Neural cell (in vitro differentiated cells): ENCODE results near the gene DNM3.
A peak's percentile ranks its signal among the peaks of the same experiment; 100 is the strongest.

Source experiments
- EP300 ChIP-seq: fragments of 450-650 bp; conservative IDR thresholded peaks from 2 replicates; pipeline ENCODE4 v1.6.1; 2014; ENCODE audit warnings: antibody characterized with exemption, mild to moderate bottlenecking, moderate library complexity; ENCODE audit not compliant: poor library complexity, severe bottlenecking
- EZH2 ChIP-seq: fragments of 200-600, 300-800 bp; shearing (Covaris generic), sonication (generic); IDR thresholded peaks from 2 replicates; pipeline ENCODE4 v1.6.1; 2014; ENCODE audit warnings: antibody characterized with exemption, low read length, borderline replicate concordance, mild to moderate bottlenecking; ENCODE audit not compliant: insufficient read depth, poor library complexity, severe bottlenecking
- MXI1 ChIP-seq: fragments of 450-650 bp; conservative IDR thresholded peaks from 2 replicates; pipeline ENCODE4 v1.6.1; 2014; ENCODE audit warnings: antibody characterized with exemption, mild to moderate bottlenecking; ENCODE audit not compliant: poor library complexity, severe bottlenecking
- POLR2AphosphoS5 ChIP-seq: IDR thresholded peaks from 2 replicates; pipeline ENCODE4 v1.6.1; 2012
- SMC3 ChIP-seq: fragments of 450-650 bp; conservative IDR thresholded peaks from 2 replicates; pipeline ENCODE4 v1.6.1; 2014; ENCODE audit warnings: antibody characterized with exemption, mild to moderate bottlenecking, moderate library complexity; ENCODE audit not compliant: poor library complexity
- TAF1 ChIP-seq: IDR thresholded peaks from 2 replicates; pipeline ENCODE4 v1.6.1; 2012; ENCODE audit warnings: low read depth
- TF ChIP-seq, protein P1 (sequence below): fragments of 450-650 bp; IDR thresholded peaks from 2 replicates; pipeline ENCODE4 v1.5.1; 2014; ENCODE audit warnings: antibody characterized with exemption, mild to moderate bottlenecking, moderate library complexity; ENCODE audit not compliant: poor library complexity, severe bottlenecking
- TF ChIP-seq, protein P2 (sequence below): IDR thresholded peaks from 2 replicates; pipeline ENCODE4 v1.6.1; 2012; ENCODE audit warnings: borderline replicate concordance

DNA sequence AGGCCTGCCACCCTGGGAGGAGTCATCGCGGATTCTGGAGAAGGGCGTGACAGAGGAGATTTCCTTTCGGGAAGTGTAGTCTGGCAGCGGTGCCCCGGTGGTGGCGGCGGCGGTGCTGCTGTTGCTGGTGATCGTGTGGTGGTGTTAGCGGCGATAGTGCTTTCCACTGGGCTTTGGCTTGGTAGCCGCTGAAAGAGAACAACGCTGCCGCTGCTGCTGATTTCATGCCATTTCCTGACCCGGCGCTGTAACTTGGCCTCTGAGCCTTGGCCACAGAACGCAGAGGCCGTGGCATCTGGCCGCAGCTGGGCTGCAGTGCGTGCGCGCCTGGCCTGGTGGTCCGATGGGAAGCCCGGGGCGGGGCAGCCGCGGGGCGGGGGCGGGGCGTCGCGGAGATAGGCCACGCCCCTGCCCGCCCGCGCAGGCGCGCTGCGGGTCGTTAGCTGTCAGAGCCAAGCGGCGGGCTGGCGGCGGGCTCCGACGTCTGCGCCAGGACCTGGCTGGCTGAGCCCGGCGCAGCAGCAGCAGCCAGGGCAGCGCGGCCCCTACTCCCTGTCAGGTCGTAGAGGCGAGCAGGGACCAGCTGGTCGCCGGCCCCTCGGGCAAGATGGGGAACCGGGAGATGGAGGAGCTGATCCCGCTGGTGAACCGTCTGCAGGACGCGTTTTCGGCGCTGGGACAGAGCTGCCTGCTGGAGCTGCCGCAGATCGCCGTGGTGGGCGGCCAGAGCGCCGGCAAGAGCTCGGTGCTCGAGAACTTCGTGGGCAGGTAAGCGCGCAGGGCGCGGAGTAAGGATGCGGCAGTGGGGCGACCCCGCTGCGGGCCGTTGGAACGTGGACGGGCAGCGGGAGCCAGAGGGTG, at the start of gene DNM3:
- TF ChIP-seq POLR2AphosphoS5: peak; percentile 97
- TF ChIP-seq, protein P1, sequence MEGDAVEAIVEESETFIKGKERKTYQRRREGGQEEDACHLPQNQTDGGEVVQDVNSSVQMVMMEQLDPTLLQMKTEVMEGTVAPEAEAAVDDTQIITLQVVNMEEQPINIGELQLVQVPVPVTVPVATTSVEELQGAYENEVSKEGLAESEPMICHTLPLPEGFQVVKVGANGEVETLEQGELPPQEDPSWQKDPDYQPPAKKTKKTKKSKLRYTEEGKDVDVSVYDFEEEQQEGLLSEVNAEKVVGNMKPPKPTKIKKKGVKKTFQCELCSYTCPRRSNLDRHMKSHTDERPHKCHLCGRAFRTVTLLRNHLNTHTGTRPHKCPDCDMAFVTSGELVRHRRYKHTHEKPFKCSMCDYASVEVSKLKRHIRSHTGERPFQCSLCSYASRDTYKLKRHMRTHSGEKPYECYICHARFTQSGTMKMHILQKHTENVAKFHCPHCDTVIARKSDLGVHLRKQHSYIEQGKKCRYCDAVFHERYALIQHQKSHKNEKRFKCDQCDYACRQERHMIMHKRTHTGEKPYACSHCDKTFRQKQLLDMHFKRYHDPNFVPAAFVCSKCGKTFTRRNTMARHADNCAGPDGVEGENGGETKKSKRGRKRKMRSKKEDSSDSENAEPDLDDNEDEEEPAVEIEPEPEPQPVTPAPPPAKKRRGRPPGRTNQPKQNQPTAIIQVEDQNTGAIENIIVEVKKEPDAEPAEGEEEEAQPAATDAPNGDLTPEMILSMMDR: no peak
- peak; percentile 61 for TF ChIP-seq MXI1
- TF ChIP-seq TAF1: no peak
- no peak for TF ChIP-seq EP300
- TF ChIP-seq SMC3: peak; percentile 21
- TF ChIP-seq EZH2: no peak
- TF ChIP-seq, protein P2, sequence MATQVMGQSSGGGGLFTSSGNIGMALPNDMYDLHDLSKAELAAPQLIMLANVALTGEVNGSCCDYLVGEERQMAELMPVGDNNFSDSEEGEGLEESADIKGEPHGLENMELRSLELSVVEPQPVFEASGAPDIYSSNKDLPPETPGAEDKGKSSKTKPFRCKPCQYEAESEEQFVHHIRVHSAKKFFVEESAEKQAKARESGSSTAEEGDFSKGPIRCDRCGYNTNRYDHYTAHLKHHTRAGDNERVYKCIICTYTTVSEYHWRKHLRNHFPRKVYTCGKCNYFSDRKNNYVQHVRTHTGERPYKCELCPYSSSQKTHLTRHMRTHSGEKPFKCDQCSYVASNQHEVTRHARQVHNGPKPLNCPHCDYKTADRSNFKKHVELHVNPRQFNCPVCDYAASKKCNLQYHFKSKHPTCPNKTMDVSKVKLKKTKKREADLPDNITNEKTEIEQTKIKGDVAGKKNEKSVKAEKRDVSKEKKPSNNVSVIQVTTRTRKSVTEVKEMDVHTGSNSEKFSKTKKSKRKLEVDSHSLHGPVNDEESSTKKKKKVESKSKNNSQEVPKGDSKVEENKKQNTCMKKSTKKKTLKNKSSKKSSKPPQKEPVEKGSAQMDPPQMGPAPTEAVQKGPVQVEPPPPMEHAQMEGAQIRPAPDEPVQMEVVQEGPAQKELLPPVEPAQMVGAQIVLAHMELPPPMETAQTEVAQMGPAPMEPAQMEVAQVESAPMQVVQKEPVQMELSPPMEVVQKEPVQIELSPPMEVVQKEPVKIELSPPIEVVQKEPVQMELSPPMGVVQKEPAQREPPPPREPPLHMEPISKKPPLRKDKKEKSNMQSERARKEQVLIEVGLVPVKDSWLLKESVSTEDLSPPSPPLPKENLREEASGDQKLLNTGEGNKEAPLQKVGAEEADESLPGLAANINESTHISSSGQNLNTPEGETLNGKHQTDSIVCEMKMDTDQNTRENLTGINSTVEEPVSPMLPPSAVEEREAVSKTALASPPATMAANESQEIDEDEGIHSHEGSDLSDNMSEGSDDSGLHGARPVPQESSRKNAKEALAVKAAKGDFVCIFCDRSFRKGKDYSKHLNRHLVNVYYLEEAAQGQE: peak; percentile 82
